HG03135 (cell line): ENCODE results near the gene PSMB7.

Experiments
- ATAC-seq: cut with Tn5 transposase; IDR thresholded peaks from one replicate; pipeline ENCODE4 v1.9.1; 2021; ENCODE audit warnings: mild to moderate bottlenecking, moderate library complexity; ENCODE audit not compliant: unreplicated experiment

PSMB7 gene

DNA sequence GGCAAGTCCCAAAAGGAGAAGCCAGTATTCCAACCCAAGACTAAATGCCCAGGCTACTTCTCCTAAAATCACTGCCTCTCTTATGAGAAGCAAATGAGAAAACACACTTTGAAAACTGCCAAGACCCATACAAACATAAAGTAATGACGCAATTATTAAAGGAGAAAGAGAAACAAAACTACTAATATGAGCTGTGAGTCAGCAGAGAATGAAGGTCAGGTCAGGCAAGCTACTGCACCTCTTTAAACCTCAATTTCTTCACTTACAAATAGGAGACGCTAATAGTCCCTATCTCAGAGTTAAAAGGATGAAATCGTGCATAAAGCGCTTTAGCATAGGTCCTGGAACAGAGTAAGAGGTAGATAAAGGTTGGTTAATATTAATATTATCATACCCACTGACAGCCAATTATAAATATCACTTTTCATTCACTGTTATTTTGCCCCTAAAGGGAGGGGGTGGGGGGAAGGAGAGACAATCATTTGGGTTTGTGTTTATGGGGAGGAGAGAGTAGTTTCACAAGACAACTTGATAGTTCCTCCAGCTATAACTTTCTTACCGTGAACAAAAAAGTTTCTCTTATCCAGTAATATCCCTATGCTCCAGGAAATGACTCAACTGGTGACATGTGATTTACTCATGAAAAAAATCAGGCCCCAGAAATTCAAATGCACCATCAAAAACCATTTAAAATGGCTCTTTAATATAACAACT lies 3.6 kb downstream of the PSMB7 start:
- no peak for ATAC-seq

GRCh38 chr9:124410321-124410913 lies 4.8 kb downstream of the PSMB7 start:
- ATAC-seq = no peak

DNA sequence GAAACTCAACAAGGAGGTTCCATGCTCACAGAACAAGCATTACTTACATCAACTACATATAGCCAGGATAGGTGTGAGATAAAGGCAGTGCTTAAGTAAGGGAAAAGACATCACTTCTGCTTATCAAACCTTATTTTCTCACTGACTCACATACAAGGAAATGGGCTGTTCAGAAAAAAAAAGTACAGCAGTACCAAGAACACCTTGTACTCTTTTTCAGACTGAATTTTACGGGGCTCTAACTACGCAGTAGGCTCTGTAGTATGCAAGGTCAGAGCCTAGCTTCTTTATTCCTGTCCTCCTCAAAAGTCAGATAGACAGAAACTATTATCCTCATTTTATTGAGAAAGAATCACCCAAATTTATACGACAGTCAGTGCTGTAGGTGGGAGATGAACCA lies 5.8 kb downstream of the PSMB7 start:
- no peak for ATAC-seq

DNA sequence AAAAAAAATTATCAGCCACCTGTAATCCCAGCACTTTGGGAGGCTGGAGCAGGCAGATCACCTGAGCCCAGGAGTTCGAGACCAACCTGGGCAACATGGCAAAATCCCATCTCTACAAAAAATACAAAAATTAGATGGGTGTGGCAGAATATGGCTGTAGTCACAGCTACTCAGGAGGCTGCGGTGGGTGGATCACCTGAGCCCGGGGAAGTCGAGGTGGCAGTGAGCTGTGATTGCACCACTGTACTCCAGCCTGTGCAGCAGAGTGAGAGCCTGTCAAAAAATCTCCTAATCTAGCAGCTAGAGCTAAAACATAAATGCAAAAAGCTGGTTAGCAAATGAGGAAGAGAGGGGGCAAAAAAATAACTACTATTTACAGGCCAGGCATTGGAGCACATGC lies 12.0 kb downstream of the PSMB7 start:
- no peak for ATAC-seq

- no peak for ATAC-seq
Measured at GRCh38 chr9:124399968-124400940, 15.0 kb downstream of the PSMB7 start.

DNA sequence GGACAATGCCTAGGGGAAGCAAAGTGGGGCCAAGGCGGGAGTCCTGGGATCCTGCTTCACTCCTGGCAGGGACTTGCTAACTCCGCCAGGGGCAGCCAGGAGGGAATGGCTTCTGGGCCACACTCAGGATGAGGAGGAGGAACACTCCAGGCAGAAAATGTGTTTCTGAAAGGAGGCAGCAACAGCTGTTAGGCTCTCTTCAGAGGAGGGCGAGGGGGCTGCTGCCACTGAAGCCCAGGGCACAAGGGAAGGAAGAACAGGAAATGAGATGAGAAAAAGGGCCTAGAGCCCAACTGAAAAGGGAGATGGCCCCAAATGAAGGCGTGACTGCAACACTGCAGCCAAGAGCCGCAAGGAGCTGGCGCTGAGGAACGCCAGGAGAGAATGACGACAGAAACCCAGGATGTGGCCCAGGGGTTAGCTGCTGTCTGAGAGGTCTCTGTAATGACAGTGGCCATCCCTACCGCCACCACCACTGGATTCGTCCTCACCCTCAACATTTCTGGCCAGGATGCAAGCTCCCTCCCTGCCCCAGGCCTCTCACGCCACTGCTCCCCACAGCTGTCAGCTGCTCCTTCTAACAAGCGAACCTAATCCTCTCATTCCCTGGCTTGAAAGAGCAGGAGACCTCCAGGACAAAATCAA lies 15.8 kb downstream of the PSMB7 start:
- no peak for ATAC-seq

DNA sequence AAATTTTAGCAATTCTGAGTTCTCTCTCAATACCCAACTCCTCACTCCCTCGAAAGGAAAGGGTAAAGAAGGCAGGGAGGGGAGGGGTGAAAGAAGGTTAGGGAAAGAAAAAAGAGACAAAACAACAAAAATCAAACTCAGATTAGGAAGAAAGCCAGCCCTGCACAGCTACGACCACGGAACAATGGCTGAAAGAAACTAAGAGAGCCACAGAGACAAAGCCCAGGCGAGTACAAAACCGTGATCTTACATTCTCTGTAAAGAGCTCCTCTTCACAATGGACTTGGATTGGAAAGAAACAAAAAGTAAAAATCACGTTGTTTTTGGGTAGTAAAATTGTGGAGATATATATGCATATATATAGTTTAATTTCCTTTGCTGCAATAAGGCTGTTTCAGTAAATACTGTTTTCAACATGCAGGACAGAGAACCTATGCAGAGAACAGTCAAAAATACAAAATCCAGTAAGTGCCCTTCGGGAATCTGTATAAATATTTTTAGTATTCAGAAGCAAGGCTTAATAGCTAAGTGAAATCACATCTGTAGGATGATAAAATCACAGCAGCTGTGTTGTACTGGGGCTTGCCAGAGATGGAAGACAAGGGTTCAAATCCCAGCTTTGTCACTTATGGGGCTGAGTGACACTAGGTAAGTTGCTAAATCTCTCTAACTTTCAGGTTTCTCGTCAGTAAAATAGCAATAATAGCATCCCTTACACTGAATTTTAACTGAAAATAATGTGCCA lies 16.9 kb downstream of the PSMB7 start:
- ATAC-seq = no peak

- no peak for ATAC-seq
Measured at GRCh38 chr9:124395826-124396225, 19.4 kb downstream of the PSMB7 start.

GRCh38 chr9:124394596-124394995 lies 20.6 kb downstream of the PSMB7 start:
- no peak for ATAC-seq

- ATAC-seq = no peak
Measured at GRCh38 chr9:124394167-124394566, 21.1 kb downstream of the PSMB7 start.

DNA sequence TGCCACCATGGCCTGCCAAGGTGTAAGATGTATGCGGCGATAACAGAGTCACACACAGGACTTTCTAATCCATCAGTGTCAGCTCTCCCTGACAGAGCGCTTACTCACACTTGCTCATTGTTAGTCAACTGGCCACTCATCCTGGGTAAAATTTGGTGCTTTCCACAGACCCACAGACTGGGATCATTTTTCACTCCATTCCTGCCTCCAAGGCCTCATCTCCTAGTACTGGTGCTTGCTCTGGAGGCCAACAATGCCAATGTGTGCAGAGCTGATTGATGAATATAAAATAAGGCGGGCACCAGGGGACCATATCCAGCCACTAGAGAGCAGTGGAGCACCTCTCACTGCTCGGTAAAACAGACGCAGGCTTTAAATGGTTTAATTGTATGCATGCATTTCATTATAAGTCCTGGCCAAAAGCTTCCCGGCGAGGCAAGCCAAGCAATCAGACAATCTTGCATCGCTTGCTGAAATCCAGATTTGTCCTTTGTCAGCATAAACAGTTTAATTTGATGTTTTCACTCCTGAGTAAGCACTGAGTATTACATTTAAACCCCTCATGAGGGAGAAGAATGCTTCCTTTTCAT lies 22.3 kb downstream of the PSMB7 start:
- ATAC-seq = no peak

DNA sequence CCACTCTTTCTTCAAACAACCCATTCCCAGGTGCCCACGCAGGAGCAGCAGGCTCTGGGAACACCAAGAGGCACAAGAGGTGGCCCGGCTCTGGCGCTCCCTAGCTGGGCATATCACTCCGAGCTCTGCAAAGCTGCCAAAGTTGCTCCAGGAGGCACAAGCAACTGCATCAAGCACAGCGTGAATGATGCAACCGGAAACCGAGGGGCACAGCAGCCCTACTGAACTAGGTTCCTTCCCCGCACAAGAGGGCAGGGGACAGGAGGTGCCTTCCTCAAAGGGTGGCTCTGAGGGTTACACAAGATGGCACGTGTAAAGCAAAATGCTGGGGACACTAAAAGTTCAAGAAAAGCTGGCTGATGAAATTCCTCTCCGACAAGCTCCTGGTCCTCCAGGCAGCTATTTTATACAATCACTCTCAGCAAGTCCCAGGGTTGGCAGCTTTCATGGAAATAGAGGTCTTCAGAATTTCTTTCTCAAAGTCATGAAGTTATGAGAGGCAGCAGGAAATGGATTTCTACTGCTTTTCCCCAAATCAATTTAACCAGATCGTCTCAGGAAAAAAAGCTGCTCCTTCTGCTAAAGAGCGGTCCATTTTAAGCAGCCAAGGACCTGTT lies 22.9 kb downstream of the PSMB7 start:
- no peak for ATAC-seq

DNA sequence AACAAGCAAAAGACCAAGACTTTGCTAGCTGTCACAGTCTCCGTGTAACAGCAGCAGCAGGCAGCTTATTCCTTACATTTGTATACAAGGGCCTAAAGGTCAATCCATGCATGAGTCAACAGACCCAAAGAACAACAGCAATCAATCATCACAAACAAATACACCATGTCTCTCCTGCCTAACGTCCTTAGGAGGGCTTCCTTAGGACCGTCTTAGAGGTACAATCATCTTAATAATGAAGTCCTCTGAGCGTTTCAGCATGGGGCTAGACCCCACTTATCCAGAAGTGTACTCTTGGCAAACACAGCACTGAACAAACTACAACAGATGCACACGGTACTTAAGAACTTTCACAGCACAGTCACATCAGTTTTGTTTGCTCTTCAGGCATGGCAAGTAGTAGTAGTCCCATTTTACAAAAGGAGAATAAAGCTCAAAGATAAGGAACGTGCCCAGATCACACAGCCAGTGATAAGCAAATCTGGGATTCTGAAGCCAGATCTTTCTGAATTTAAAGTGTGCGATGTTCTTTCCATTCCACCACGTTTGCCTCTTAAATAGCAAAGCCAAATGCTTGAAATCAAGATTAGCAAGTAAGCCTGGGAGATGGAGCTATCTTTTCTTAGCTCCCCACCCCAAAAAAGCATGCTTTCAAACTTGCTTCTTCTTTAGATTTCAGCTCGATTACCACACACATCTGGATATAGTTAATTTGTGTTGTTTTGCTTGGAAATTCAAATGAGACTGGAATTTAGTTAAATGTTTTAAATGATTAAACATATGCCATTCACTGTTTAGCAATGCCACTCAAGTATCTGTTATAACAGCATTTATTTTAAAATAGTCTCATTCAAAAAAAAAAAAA lies 24.2 kb downstream of the PSMB7 start:
- no peak for ATAC-seq

GRCh38 chr9:124389146-124389939 lies 25.9 kb downstream of the PSMB7 start:
- ATAC-seq = no peak

- ATAC-seq = no peak
Measured at GRCh38 chr9:124388275-124389048, 26.8 kb downstream of the PSMB7 start.

- no peak for ATAC-seq
Measured at GRCh38 chr9:124386201-124386600, 29.0 kb downstream of the PSMB7 start.

DNA sequence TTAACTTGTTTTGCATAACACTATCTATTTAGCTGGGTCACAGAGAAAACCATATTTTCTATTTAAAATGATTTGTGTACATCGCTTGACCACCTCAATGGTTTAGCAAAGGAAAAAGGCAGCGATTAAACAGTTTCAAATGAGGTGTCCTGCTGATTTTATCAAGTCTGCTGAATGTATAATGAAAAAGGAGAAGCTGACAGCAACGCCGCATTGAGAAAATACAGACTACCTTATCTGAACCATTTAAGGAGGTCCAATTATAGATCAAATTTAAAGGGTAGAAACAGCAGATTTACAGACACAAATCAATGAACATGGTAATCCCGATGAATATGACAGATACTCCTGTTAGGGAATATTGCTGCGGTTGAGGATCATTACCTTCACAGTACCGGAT lies 29.6 kb downstream of the PSMB7 start:
- no peak for ATAC-seq
